Kidney capillary endothelial cell (primary cell): Measurements from ENCODE around the gene TRIM46.
"Not testable (repeated sequence)": the region's sequence is repeated elsewhere in the genome, so short reads cannot be mapped to it uniquely, and the experiment has no call there.

Experiments
- DNase-seq: peaks from one replicate; pipeline ENCODE4 v3.0.0-alpha.2; 2018; ENCODE audit warnings: low spot score

Gene TRIM46

GRCh38 chr1:155227261-155228095, 53.8 kb downstream of the TRIM46 start:
- DNase-seq = peak; percentile 98

- no peak for DNase-seq
Measured at GRCh38 chr1:155228096-155228427, 54.4 kb downstream of the TRIM46 start.

DNA sequence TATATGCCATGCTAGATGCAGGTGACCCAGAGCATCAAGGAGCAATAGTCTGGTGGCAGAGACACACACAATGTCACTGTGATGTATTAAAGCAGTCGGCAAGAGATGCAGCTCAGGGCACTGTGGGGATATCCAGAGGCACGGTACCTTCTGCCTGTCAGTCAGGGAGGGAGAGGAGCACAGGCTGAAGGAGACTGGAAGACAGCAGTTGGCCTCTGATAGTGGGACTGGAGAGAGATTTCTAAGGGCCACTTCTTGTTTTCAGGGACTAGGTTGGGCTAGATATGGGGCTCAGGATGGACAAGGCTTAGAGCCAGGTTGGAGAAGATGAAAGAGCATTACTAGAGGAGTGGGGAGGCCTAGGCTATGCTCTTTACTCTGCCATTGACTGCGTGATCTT, 57.7 kb downstream of the TRIM46 start:
- DNase-seq = not testable (repeated sequence)

DNA sequence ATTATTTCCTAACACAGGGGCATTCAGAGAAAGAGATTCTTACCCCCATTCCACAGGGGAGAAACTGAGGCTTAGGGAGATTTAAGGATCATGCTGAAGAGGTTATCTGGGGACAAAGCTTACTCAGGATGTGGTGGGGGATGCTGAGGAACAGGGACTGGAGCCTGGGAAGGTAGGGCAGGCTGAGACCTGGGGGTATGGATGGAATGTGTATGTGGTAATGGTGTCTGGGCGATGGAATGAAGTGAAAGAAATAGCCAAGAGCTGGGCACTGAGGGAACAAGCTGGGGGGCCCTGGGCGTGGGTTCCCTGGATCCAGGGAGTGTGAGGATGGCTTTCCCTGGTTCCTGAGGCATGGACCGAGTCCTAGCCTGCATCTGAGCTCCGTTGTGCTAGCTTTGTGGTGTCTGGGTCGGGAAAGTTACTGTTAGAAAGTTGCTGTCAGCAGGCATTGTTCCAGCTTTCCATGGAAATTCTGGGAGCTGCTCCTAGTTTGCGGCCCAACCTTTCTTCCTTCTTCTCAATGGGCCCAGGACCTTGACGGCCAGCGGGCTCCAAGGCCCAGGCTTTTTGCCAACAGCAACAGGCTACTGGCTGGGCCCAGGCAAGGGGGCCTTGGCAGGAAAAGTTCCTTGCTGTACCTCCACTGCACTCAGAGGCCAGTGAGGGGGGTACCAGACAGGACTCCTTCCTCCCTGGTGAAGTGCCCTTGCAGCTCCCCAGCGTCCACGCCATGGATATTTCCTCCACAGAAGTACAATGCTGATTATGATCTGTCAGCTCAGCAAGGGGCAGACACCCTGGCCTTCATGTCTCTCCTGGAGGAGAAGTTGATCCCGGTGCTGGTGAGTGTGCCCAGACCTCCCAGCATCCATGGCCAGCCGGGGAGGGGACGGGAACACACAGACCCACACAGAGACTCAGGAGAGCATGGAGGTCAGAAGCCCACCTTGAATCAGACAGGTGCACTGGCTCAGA, 58.6 kb downstream of the TRIM46 start:
- DNase-seq = not testable (repeated sequence)

DNA sequence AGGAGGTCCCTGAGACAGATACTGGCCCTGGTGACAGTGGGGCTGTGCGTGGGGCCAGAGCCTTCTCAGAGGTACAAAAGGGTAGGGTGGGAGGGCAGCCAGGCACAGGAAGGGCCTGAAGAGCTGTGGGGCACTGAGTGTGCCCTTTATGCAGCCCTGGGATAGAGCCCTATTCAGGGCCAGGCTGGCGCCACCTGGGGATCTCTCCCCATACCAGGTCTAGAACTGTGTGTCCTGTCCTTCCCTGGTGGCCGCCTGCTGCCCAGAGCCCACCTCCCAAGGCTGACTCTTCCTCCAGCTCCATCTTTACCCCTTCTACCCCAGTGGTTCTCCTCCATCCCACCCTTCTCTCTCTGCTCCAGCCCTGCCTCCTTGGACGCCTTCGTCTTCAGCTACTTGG, 59.9 kb downstream of the TRIM46 start:
- not testable (repeated sequence) for DNase-seq
